Hepatocyte (in vitro differentiated cells): ENCODE measurements around the gene ZNF33A. TPM values are rescaled to one million over a fixed set of nuclear protein-coding genes. Genes with fewer than 3 reads are reported as not detected.
A peak's percentile ranks its signal among the peaks of the same experiment; 100 is the strongest.
"Not testable (repeated sequence)": the region's sequence is repeated elsewhere in the genome, so short reads cannot be mapped to it uniquely, and the experiment has no call there.

Experiments
- DNase-seq: peaks from one replicate; pipeline ENCODE4 v3.0.0-alpha.2; 2016; ENCODE audit warnings: low spot score
- H2AFZ ChIP-seq: fragments of 200-600 bp; sonication (generic); 2 replicates; pipeline ENCODE4 v1.6.0; 2016; ENCODE audit warnings: antibody characterized with exemption, mild to moderate bottlenecking
- H3K27ac ChIP-seq: fragments of 200-600 bp; sonication (generic); 2 replicates; pipeline ENCODE4 v1.5.1; 2016; ENCODE audit warnings: mild to moderate bottlenecking
- H3K27me3 ChIP-seq: fragments of 200-600 bp; sonication (generic); 2 replicates; pipeline ENCODE4 v1.6.1; 2016
- H3K36me3 ChIP-seq: fragments of 200-600 bp; sonication (generic); replicated peaks from 2 replicates; pipeline ENCODE4 v1.5.1; 2016; ENCODE audit warnings: low read depth; ENCODE audit not compliant: insufficient read depth
- H3K4me1 ChIP-seq: fragments of 200-600 bp; sonication (generic); 2 replicates; pipeline ENCODE4 v1.5.1; 2016; ENCODE audit warnings: mild to moderate bottlenecking, moderate library complexity; ENCODE audit not compliant: insufficient read depth
- H3K4me2 ChIP-seq: fragments of 200-600 bp; sonication (generic); 2 replicates; pipeline ENCODE4 v1.6.0; 2016
- H3K4me3 ChIP-seq: fragments of 200-600 bp; sonication (generic); 2 replicates; pipeline ENCODE4 v1.5.1; 2016; ENCODE audit warnings: mild to moderate bottlenecking
- H3K79me2 ChIP-seq: fragments of 200-600 bp; sonication (generic); 2 replicates; pipeline ENCODE4 v1.6.0; 2017; ENCODE audit warnings: mild to moderate bottlenecking
- H3K9me2 ChIP-seq: fragments of 200-600 bp; sonication (generic); replicated peaks from 2 replicates; pipeline ENCODE4 v1.6.0; 2017; ENCODE audit warnings: mild to moderate bottlenecking; ENCODE audit not compliant: insufficient read depth
- H3K9me3 ChIP-seq: fragments of 200-600 bp; sonication (generic); 2 replicates; pipeline ENCODE4 v1.5.1; 2016; ENCODE audit warnings: low read depth, mild to moderate bottlenecking
- H4K20me1 ChIP-seq: fragments of 200-600 bp; sonication (generic); 2 replicates; pipeline ENCODE4 v1.6.0; 2016; ENCODE audit warnings: mild to moderate bottlenecking; ENCODE audit not compliant: insufficient read depth, poor library complexity, severe bottlenecking
- CTCF ChIP-seq: fragments of 200-600 bp; sonication (generic); IDR thresholded peaks from 2 replicates; pipeline ENCODE4 v1.5.1; 2016; ENCODE audit warnings: antibody characterized with exemption, mild to moderate bottlenecking; ENCODE audit not compliant: poor library complexity
- EZH2 ChIP-seq: fragments of 200-600 bp; sonication (generic); IDR thresholded peaks from 2 replicates; pipeline ENCODE4 v1.6.1; 2016; ENCODE audit warnings: antibody characterized with exemption, mild to moderate bottlenecking, borderline replicate concordance
- EZH2phosphoT487 ChIP-seq: fragments of 200-600 bp; sonication (generic); IDR thresholded peaks from one replicate; pipeline ENCODE4 v1.6.1; 2018; ENCODE audit warnings: antibody characterized with exemption, mild to moderate bottlenecking, low read depth, moderate library complexity; ENCODE audit not compliant: unreplicated experiment, severe bottlenecking
- WGBS: methylation state at CpG from one replicate; pipeline ENCODE4 v1.1.6; 2016; ENCODE audit warnings: low lambda C conversion rate; ENCODE audit errors: missing lambda C conversion rate; 5-methylcytosine and 5-hydroxymethylcytosine counted together
- polyA plus RNA-seq: library from polyadenylated mRNA; unstranded; fragments of >200 nt; fragmentation: Nextera tagmentation; extraction: Ambion mirVana; gene quantifications from 2 replicates; pipeline ENCODE4 v1.2.1, GENCODE V29; 2016
- total RNA-seq: library from RNA; depleted of rRNA; stranded (reverse); fragments of >200 nt; gene quantifications from 2 replicates; pipeline ENCODE4 v1.2.3, GENCODE V29; 2014

ZNF33A gene
- total and polyA plus RNA-seq, 2 experiments from 2014 or later, result 7.0 to 22.5 TPM

DNA sequence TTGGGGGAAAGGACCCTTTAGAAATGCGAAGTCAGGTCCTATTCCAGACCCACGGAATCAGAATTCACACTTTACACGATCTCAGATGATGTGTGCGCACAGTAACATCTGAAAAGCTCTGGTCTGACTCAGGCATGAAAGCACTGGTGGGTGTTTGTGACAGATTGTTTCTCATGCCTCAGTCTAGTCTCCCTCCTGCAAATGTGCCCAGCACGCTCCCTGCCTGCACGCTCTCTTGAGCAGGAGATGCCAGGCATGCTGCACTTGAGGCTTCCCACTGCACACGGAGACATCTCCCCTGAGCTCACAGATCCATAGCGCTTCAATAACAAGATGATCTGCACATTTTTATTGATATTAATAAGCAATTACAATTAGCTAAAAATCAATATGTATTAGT is 60.0 kb downstream of the ZNF33A start:
- Histone ChIP-seq H4K20me1 (no peaks in the 10 kb centered on the region), H3K36me3 (no peaks in the 10 kb centered on the region), H2AFZ (no peak overlapping the region), H3K4me2 (no peak overlapping the region), H3K9me2 (no peaks in the 10 kb centered on the region), H3K4me3 (no peak overlapping the region), H3K9me3 (no peaks in the 10 kb centered on the region), H3K4me1 (no peaks in the 10 kb centered on the region), H3K27me3 (no peaks in the 10 kb centered on the region), H3K79me2 (no peaks in the 10 kb centered on the region), H3K27ac (no peak overlapping the region)
- DNase-seq, result no peak
- TF ChIP-seq EZH2phosphoT487, result no peak
- no peak for TF ChIP-seq EZH2
- no peak for TF ChIP-seq CTCF
- WGBS, result 84% methylated on average over 8 of the region's 8 CpGs

DNA sequence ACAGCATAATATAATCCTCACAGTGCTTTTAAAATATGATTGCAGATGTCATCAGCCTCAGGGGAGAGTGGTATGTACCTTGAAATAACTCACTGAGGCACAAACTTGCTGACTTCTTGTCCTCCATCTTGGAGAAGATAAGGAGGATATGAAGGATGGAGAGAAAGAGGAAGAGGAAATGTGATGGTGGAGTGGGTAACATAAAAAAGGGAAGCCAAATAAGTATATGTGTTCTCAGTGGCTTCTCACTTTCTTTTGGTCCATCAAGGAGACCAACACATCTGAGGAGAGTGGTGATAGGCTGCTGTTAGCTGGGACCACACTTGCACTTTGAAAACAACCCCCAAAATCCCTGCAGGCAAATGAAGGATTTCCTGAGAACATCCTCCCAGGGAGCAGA is 62.1 kb downstream of the ZNF33A start:
- H4K20me1 ChIP-seq, result no peaks in the 10 kb centered on the region
- no peak for TF ChIP-seq CTCF
- no peak for TF ChIP-seq EZH2
- no peak for TF ChIP-seq EZH2phosphoT487
- DNase-seq, result no peak
- H3K4me2 ChIP-seq, result no peak overlapping the region
- H3K4me3 ChIP-seq, result no peak overlapping the region
- H3K79me2 ChIP-seq, result no peaks in the 10 kb centered on the region
- H3K9me2 ChIP-seq, result no peaks in the 10 kb centered on the region
- no peak overlapping the region for H3K27ac ChIP-seq
- H3K27me3 ChIP-seq, result no peaks in the 10 kb centered on the region
- no peaks in the 10 kb centered on the region for H3K4me1 ChIP-seq
- H2AFZ ChIP-seq, result no peak overlapping the region
- no peaks in the 10 kb centered on the region for H3K36me3 ChIP-seq
- no peaks in the 10 kb centered on the region for H3K9me3 ChIP-seq

DNA sequence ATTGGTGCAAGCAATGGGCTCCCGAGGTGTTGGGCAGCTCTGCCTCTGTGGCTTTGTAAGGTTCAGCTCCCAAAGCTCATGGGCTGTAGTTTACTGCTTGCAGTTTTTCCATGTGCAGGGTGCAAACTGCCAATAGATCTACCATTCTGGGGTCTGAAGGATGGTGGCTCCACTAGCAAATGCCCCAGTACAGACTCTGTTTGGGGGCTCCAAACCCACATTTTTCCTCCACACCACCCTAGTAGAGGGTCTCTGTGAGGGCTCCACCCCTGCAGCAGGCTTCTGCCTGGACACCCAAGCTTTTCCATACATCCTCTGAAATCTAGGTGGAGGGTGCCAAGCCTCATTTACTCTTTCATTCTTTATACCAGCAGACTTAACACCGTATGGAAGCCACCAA is 66.2 kb downstream of the ZNF33A start:
- H3K27ac ChIP-seq, result no peak overlapping the region
- no peaks in the 10 kb centered on the region for H4K20me1 ChIP-seq
- H3K4me2 ChIP-seq, result no peak overlapping the region
- no peaks in the 10 kb centered on the region for H3K9me3 ChIP-seq
- DNase-seq, result no peak
- H3K79me2 ChIP-seq, result no peaks in the 10 kb centered on the region
- H2AFZ ChIP-seq, result no peak overlapping the region
- WGBS, result 58% methylated on average over 2 of the region's 2 CpGs
- H3K4me1 ChIP-seq, result no peaks in the 10 kb centered on the region
- H3K27me3 ChIP-seq, result no peaks in the 10 kb centered on the region
- no peaks in the 10 kb centered on the region for H3K36me3 ChIP-seq
- H3K4me3 ChIP-seq, result no peak overlapping the region
- no peaks in the 10 kb centered on the region for H3K9me2 ChIP-seq
- TF ChIP-seq EZH2phosphoT487, result no peak
- TF ChIP-seq EZH2, result no peak
- TF ChIP-seq CTCF, result no peak

DNA sequence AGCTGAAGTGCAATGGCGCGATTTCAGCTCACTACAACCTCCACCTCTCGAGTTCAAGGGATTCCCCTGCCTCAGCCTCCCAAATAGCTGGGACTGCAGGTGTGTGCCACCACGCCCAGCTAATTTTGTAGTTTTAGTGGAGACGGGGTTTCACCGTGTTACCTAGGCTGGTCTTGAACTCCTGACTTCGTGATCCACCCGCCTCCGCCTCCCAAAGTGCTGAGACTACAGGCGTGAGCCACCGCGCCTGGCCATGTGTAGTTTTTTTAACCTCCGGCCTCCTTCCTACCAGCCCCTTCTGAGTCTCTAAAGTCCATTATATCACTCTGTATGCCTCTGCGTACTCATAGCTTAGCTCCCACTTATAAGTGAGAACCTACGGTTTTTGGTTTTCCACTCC is 82.8 kb downstream of the ZNF33A start:
- peak overlapping the region; percentile 64 for H2AFZ ChIP-seq
- WGBS, result 91% methylated on average over 15 of the region's 15 CpGs
- H3K27me3 ChIP-seq, DNase-seq, H3K9me2 ChIP-seq, H3K4me3 ChIP-seq, H3K27ac ChIP-seq, H3K79me2 ChIP-seq, H3K9me3 ChIP-seq, H3K4me1 ChIP-seq, H4K20me1 ChIP-seq, H3K36me3 ChIP-seq: not testable (repeated sequence)
- H3K4me2 ChIP-seq, result peak overlapping the region; percentile 68
